ENCODE data around the gene TTC33.
"Not testable (repeated sequence)": the region's sequence is repeated elsewhere in the genome, so short reads cannot be mapped to it uniquely, and the experiment has no call there.

The TTC33 gene

DNA sequence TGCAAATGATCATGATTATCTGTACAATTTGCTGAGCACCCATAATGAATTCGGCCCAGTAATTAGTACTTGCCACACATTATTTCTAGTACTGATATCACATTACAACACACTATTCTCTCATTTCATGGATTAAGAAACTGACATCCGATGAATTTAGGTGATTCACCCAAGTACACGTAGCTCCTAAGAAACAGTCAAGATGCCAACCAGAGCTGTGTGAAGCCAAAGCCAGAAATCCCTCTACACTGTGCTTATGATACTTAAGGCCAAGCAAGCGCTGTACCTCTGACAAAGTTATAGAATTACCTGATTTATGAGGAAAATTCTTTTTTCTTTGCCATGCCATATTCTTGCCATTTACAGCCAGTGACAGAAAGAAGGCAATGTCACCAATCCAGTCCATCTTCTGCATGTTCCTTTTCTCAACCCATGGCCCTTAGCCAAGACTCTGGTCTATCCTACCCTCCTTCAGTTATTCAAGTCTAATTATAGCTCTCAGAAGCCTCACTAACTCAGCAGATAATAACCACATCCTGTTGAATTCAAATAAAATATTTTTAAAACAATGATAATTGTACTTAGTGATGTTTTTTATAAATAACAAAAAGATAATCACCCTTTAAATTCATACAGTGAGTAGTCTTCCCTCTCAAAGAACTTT, 150.3 kb downstream of the TTC33 start:
- no peak for DNase-seq

DNA sequence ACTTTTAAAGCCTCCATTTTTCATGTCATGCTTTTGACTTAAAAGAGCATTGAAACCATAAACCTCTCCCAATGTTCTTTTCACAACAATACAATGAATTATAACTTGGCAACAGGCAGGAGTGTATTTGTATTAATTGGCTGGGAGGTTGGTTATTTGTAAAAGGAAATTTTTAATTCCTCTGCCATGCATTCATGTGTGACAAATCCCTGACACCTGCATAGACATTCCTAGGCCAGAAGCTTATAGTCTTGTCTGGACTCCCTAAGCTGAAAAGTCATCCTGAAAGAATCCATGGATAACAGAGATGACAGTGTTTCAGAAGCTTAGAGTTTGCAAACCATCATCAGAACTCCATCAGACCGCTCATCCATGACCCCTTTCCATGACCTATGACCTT, 152.4 kb downstream of the TTC33 start:
- DNase-seq = no peak

DNA sequence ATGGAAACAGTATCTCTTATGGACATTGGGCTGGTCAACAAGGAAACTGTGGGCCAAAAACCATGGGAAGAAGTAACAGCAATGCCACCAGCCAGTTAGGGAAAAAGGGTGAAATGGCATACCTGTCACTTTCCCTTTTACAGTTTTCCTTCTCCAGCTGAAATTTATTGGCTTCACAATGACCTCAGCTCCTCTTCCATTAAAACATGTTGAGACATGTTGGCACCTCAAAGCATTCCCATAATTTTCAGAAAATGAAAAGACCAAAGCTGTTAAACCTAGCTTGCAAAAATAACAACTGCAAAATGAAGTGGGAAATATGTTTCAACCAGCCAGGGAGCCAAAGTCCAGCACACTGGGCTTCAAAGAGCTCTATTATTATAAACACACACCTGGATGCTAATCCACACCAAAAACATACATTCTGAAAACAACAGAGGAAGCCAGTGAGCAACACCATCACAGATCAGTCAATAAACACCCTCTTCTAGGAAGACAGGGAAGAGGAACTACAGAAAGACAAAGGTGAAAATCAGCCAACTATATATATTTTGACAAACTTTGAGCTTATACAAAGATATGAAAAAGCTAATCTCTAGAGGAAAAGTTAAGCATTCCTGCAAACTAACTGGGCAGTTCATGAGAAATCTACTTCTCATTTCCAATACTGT, 154.4 kb downstream of the TTC33 start:
- DNase-seq = no peak

DNA sequence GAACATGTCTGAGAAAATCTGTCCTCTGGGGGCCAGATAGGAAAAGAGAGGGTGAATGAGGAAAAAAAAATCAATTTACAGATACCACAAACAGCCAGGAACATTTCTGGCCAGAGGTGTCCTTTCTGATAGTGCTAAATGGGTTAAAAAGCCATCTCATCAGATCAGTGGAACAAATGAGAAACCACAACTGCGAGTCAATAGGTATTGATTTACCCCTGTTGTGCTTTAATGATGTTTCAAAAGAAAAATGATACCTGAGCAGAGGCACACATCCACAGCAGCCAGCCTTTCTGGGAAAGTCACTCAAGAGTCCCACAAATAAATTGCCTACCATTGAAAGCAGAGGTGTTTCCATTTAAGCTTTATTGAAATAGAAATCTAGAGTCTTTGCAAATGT, 155.4 kb downstream of the TTC33 start:
- DNase-seq = no peak

DNA sequence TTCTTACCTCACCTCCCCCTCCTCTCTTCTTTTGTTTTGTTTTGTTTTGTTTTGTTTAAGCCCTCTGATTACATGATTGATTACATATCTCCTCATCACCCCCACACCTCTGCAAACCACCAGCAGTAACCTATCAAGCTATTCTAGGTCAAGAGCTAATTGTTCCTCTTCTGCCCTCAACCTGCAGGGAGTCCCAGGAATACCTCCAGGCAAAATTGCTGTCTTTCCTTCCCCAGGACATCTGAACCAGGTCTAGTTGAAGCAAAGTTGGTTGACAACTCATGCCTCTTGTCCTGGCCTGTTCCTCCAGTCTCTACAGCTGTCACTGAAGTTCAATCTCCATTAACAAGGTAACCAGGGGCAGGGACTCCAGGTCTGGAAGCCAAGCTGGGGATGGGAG, 156.1 kb downstream of the TTC33 start:
- no peak for DNase-seq

DNA sequence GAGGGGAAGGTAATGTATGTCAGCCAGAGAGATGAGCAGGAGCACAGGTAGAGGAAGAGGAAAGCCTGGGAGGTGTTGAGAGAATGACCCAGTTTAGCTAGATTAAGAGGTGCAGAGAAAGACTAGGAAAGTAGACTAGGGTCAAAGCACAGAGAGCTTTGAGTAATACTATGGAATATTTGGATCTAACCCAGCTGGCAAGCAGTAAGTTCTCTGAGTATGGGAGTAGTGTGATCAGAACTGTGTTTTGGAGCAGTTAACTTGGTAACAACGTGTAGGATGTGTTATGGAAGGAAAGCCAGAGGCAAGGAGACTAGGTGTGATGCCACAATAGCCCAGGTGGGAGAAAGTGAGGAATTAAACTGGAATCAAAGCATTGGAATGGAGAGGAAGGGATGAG, 160.9 kb downstream of the TTC33 start:
- no peak for DNase-seq

DNA sequence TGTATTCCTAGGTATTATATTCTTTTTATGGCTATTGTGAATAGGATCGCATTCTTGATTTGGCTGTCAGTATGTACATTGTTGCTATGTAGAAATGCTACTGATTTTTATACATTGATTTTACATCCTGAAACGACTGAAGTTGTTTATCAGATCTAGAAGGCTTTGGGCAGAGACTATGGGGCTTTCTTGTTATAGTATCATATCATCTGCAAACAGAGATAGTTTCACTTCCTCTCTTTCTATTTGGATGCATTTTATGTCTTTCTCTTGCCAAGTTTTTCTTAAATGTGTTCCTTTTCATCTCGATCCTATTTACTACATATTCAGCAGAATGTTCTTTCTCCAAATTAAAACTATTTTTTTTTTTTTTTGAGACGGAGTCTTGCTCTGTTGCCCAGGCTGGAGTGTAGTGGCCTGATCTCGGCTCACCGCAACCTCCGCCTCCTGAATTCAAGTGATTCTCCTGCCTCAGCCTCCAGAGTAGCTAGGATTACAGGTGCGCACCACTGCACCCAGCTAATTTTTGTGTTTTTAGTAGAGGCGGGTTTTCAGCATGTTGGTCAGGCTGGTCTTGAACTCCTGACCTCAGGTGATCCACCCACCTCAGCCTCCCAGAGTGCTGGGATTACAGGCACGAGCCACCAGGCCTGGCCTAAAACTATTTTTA, 163.9 kb downstream of the TTC33 start:
- not testable (repeated sequence) for DNase-seq

DNA sequence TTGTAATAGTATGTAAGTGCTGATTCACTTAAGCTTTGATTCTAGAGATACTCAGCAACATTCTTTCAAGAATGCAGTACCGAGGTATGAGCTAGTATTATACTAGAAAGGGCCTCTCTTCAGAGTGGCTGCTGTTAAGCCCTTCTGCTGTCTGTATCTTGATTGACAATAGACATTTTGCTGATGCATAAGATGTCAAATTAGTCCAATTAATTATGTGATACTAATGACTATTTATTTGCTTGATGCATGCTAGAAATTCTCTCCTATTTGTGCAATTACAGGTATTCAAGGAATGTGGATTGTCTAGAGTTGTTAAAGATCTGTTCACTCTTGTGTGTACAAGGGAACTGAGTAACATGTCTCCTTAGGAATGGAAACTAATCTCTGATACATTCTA, 168.4 kb downstream of the TTC33 start:
- no peak for DNase-seq

DNA sequence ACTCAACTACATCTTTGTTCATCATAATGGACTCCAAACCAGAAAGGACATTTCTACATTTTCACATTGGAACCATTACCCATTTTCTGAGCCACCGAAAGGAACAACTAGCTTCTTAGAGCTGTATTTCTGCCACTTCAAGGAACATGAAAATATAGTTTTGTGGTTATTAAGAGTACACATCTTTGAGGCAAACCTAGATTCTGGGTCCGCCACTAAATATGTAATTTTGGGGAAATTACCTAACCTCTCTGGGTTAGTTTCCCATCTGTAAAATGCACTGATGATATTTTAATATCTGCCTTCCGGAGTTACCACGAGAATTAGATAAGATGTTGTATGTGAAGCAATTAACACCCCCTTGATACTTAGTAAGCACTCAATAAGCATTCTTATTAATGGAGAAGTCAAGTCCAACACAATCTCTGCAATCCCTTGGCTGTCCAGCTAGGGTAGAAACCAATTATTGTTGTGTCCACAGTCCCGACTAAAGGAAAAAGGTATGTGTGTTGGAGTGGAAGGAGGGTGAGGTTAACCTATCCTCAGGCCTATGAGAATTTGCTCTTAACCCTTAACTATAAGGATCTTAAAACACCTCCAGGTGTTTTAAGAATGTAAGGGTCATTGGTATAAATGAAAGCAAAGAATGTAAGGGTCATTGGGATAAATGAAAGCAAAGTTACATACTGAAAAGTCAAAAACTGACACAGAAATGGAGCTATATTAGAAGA, 170.1 kb downstream of the TTC33 start:
- no peak for DNase-seq

DNA sequence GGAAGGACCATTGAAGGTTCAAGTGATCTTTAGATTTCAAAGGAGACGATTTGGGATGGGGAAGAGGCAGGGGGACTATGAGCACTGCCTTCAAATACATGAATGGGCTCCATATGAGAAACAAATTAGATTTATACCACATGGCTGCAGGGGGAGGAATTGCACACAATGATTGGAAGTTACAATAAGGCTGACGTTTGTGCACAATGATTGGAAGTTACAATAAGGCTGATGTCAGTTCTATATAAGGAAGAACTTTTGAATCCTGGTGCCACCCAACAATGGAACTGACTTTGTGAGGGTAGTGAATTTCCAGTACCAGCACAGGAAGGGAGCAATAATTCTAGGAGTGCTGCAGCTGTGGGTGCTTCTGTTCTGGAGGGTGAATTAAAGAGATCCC, 171.7 kb downstream of the TTC33 start:
- DNase-seq = no peak

DNA sequence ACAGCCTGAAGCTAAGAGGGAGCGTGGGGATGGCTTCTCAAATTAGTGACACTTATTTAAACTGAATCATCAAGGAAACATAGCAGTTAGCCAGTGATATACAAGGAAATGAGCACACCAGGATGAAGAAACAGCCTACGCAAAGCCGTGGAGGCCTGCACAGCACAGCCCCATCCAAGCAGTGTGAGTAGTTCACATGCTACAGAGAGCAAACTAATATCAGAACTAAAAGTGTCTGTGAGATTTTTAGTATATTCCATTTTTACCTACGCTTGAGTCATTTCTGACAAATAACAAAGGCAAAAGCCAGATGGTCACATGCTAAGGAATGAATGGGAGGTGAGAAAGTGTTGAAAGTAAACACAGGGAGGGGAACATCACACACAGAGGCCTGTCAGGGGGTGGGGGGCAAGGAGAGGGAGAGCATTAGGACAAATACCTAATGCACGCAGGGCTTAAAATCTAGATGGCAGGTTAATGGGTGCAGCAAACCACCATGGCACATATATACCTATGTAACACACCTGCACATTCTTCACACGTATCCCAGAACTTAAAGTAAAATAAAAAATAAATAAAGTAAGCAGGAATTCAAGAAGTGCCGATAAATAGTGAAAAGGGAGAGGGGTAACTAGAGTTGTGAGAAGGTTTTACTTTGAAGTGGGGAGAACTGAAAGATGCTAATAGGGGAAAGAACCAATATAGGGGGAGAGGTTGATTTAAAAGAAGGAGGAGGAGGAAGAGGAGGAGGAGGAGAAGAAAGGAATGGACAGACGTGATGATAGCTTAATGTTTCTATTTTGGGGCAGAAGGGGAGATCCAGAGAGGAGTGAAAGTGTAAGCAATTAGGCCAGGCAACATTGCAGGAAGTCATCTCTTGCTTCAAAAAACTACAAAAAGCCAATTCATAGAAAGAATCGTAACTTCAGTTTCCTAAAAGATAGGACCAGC, 177.0 kb downstream of the TTC33 start:
- DNase-seq = no peak

DNA sequence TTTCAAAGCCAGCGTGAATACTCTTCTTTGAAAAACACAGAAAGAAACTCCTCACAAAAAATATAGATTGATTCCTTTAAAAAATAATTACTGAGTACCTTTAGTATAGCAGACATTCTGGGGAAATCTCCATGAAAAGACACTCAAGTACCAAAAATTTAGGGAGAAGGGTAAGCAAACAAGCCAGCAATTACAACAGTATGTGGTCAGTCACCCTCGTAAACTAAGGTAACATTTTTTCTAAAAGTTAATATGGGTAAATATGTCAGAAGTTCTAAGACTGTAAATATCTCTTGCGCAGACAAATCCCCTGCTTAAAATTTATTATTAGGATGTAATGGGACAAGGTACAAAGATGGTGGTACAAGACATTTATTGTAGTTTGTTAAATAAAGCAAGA, 178.0 kb downstream of the TTC33 start:
- DNase-seq = no peak

DNA sequence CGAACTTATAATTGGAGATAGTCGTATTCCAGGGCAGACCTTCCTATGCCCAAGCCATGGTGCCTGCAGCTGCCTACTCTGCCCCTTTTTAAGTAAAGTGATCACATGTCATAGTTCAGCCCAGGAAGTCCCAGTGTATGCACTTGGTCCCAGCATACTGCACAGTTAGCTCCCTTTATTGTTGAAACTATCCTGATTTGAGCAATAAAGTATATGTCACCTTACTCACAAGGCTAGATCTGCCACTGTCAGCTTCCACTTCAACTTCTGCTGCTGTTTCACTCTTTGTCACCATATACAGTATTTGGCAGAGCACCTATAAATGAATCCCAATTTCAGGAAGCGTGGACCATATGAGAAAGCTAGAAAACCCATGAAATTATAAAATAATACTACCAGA, 179.8 kb downstream of the TTC33 start:
- DNase-seq = no peak

DNA sequence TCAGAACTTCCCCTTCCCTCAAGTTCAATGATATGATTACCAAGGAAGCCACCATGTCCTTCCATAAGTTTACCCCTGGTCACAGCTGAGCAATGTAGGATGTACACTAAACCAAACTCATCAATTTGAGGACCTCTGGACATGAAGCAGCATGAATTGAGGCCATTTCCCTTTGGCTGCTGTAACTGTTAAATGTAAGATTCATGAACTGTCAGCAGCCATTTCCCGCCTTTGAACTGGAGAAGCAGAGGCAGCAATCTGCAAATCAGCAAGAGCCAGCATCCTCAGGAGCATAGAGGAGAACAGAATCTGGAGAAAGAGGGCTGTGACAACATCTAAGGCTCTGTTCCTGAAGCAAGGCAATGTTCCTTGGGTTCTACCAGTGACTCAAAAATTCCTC, 180.3 kb downstream of the TTC33 start:
- no peak for DNase-seq

DNA sequence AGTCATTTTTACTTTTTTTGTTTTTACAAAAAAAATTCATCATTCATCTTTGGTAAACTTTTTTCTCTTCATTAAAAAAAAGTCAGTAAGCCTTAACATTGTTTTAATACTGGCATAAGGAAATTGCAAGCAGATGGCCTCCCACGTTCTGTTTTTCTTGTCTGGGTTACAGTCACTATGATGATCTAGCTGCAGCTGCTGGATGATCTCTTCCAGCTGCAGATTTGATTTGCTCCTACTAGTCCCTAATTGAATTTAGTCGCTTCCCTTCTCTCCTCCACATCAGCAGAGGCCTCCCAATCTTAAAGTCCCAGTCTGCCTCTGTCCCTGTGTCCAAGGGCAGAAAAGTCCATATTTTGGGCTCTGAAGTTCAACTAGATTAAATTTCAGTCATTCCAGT, 182.8 kb downstream of the TTC33 start:
- no peak for DNase-seq

DNA sequence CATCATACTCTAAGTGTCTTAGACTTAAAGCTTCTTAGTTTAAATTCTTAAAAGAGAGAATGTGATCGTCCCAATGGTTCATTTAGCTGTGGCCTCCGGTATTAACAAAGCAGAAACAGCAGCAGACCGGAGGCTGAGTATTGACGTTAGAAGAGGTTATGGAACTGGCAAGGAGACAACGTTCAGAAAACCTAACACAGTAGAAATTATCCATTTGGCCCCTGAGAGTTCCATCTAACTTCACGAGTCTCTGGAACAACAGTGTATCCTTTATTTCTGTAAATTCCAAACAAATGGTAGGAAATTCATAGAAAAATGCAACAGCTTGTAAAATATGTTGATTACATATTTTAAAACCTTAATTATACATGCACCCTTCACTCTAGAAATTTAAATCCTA, 183.4 kb downstream of the TTC33 start:
- no peak for DNase-seq

DNA sequence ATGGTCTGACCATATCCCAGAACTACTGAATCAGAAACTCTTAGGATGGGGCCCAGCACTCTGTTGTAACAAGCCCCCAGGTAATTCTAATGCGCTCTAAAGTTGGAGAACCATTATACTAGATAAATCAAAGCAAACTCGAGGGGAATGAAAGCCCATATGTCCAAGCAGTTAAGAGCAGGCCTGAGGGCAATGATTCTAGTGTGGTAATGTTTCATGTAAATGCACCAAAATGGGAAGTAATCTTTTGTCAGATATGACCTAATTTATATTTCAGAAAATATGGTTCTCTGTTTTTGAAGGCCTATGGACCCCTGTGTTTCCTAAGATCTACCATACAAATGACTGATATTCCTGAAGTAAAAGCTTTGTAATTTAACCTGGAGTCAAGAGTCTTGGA, 184.0 kb downstream of the TTC33 start:
- DNase-seq = no peak

DNA sequence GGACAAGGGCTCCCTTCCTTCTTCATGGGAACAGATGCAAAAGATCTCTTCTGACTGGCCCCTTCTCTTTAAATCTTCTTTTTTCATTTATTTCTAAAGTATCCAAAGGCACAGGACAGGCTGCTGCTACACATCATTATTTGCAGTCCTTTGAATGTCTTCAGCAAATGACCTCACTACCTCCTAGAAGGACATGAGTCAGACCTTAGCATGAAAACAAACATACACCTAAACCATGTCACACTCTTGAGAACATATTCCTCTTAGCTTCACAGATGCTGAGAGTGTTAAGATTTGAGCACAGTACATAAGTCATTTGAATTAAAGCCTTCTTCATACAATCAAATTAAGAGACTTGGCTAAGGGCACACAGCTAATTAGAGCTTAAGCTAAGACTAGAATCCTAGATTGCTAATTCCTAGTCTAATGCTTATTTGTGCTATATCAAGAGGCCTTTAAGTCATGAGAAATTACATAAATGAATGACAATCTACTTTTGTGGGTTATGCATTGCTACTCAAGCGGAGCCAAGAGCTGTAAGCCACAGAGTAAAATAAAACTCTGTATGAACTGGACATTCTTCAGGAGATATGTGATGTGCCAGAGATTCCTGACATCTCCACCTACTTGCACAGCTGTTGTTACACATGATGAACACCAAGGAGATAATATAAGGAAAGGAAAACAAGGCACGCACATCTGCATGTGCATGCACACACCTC, 185.2 kb downstream of the TTC33 start:
- no peak for DNase-seq

DNA sequence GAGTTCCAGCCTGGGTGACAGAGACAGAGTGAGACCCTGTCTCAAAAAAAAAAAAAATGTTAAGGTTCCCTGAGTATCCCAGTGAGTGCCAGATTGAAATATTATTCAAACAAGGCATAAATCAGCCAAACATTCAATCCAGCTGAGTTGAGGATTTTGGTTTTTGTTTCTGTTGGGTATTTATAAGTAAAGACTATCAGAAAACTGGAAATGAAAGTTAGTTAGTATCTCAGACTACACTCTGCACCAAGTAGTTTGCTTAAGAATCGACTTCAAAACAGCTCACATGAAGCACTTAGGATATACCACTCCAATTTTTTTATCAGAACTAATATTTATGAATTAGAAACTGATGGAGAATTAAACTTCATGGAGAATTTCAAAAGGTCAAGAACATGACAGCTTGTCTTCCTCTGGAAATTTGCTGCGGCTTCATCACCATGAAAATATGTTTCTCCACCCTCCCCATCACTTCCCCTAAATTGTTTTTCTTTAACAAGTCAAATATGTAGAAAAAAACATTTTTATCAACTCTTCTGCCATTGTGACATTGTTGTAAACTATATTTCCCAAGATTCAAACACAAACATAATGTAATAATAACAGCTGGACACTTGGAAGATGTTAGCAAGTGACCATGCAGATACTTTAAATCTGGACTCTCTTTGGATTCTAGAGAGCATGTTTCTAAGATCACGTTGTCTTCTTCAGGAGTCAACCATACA, 186.1 kb downstream of the TTC33 start:
- DNase-seq = no peak

DNA sequence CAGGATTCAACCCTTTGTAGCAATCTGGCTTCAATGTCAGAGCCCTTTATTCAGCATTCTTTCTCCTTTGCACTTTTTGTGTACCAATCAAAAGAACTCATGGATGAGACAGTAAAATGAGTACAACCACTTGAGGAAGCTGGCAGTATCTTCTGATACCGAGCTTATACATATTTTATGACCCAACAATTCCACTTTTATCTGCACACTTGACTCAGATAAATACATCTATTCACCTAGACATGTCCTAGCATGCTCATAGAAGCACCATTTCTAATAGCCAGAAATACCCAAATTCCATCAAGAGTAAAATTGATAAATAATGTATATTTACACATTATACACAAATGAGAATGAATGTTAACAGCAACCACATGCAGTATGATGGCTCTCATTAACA, 187.2 kb downstream of the TTC33 start:
- no peak for DNase-seq

DNA sequence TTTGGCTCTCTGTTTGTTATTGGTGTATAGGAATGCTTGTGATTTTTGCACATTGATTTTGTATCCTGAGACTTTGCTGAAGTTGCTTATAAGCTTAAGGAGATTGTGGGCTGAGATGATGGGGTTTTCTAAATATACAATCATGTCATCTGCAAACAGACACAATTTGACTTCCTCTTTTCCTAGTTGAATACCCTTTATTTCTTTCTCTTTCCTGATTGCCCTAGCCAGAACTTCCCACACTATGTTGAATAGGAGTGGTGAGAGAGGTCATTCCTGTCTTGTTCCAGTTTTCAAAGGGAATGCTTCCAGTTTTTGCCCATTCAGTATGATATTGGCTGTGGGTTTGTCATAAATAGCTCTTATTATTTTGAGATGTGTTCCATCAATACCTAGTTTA, 192.6 kb downstream of the TTC33 start:
- DNase-seq = not testable (repeated sequence)
